HG03565 (cell line): Measurements from ENCODE around the gene KTI12.

ENCODE experiments used
- ATAC-seq: cut with Tn5 transposase; IDR thresholded peaks from one replicate; pipeline ENCODE4 v1.9.1; 2021; ENCODE audit warnings: mild to moderate bottlenecking, moderate library complexity; ENCODE audit not compliant: unreplicated experiment

Gene KTI12

GRCh38 chr1:51989582-51990477 lies 43.8 kb downstream of the KTI12 start:
- no peak for ATAC-seq

DNA sequence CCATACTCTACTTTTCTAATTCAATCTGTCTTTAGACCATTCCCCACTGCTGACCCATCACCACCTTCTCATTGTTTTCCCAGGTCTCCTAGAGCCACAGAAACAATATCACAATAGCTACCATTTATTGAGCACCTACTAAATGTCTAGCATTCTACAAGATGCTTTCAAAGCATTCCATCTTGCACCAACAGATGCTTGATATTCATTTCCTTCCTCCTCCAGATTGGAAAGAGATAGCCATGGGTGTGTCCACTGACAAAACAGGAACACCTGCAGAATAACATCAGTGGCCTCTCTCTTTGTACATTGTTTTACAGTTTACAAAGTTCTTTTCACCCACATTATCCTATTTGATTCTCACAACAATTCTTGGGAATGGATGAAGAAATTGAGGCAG lies 45.4 kb downstream of the KTI12 start:
- ATAC-seq: no peak

GRCh38 chr1:51986718-51987117 lies 46.9 kb downstream of the KTI12 start:
- ATAC-seq: no peak

GRCh38 chr1:51982161-51982560 lies 51.4 kb downstream of the KTI12 start:
- no peak for ATAC-seq
